CD4-positive, alpha-beta T cell (primary cell): ENCODE data around the gene MIOX. TPM values are rescaled to one million over a fixed set of nuclear protein-coding genes. Genes with fewer than 3 reads are reported as not detected.

ENCODE experiments used
- ATAC-seq: fragments of 200-7000 bp; cut with Tn5 transposase; one replicate; pipeline ENCODE4 v1.10.0; 2022; ENCODE audit warnings: mild to moderate bottlenecking; ENCODE audit not compliant: poor library complexity
- CTCF ChIA-PET: fragments of 350-600 bp; sonication (Branson Sonifier 250); formaldehyde crosslinking; loops from one replicate; lab custom pipeline; 2021; ENCODE audit warnings: antibody characterized with exemption, inconsistent platforms; lab: Charles Lee
- POLR2A ChIA-PET: fragments of 350-600 bp; sonication (Branson Sonifier 250); formaldehyde crosslinking; loops from one replicate; lab custom pipeline; 2021; ENCODE audit warnings: antibody characterized with exemption, inconsistent platforms; lab: Charles Lee
- DNase-seq, 14 experiments: peaks; one replicate each; pipeline ENCODE4 v3.0.0-alpha.2; 2013 to 2020; ENCODE audit warnings: mixed read lengths in 2 of 14
- H3K27ac ChIP-seq, 2 donors: one replicate each; pipeline versions ENCODE4 v1.5.1 to v1.7.0; 2013; ENCODE audit warnings: low read length in 2 of 2, low read depth in 1 of 2, mild to moderate bottlenecking in 1 of 2
- H3K27me3 ChIP-seq, 2 experiments: 1 replicate in 1 of 2; 2 replicates in 1 of 2; pipeline versions ENCODE4 v1.6.1 to v1.7.0; 2013; ENCODE audit warnings: low read length in 2 of 2, control low read depth in 1 of 2, mild to moderate bottlenecking in 1 of 2, moderate library complexity in 1 of 2; ENCODE audit not compliant: insufficient read depth in 2 of 2, control insufficient read depth in 1 of 2
- H3K36me3 ChIP-seq: one replicate; pipeline ENCODE4 v1.6.1; 2013; ENCODE audit warnings: low read length, control low read depth; ENCODE audit not compliant: insufficient read depth
- H3K4me1 ChIP-seq: one replicate; pipeline ENCODE4 v1.6.1; 2013; ENCODE audit warnings: low read length, control low read depth; ENCODE audit not compliant: insufficient read depth
- H3K4me3 ChIP-seq: one replicate; pipeline ENCODE4 v1.5.1; 2013; ENCODE audit warnings: mild to moderate bottlenecking, low read length, moderate library complexity
- H3K9me3 ChIP-seq, 2 experiments: 1 replicate in 1 of 2; 2 replicates in 1 of 2; pipeline versions ENCODE4 v1.6.1 to v1.7.0; 2013; ENCODE audit warnings: low read length in 2 of 2, mild to moderate bottlenecking in 2 of 2, control low read depth in 1 of 2, moderate library complexity in 1 of 2; ENCODE audit not compliant: control insufficient read depth in 1 of 2, insufficient read depth in 1 of 2
- H3K27ac Mint-ChIP-seq: one replicate; pipeline ENCODE4 v1.8.0; 2020; ENCODE audit warnings: mixed read lengths
- H3K27me3 Mint-ChIP-seq: one replicate; pipeline ENCODE4 v1.8.0; 2021; ENCODE audit warnings: mixed read lengths
- H3K36me3 Mint-ChIP-seq: one replicate; pipeline ENCODE4 v1.8.0; 2021; ENCODE audit warnings: low read depth, mixed read lengths
- H3K4me1 Mint-ChIP-seq: one replicate; pipeline ENCODE4 v1.8.0; 2021; ENCODE audit warnings: low read depth, mixed read lengths
- H3K4me3 Mint-ChIP-seq: one replicate; pipeline ENCODE4 v1.8.0; 2020; ENCODE audit warnings: mild to moderate bottlenecking, mixed read lengths
- H3K9me3 Mint-ChIP-seq: one replicate; pipeline ENCODE4 v1.8.0; 2020; ENCODE audit warnings: mixed read lengths
- CTCF ChIP-seq: fragments of 200-600 bp; IDR thresholded peaks from one replicate; pipeline ENCODE4 v1.8.0; 2022; ENCODE audit warnings: antibody characterized with exemption, mild to moderate bottlenecking
- intact Hi-C, 2 experiments: fragments of 100-400 bp; cut with DNase I in 1 of 2; cut with micrococcal nuclease in 1 of 2; formaldehyde crosslinking; loops; one replicate each; pipeline versions ENCODE4 v1.15.1 to v1.9.0; 2023 to 2025; cut with DNase I, micrococcal nuclease
- total RNA-seq, 174 experiments: library from RNA in 2 of 174; stranded (reverse) in 2 of 174; gene quantifications; one replicate each; pipeline ENCODE4 v1.2.3 and lab custom pipeline; 2021 to 2026

MIOX gene
- total RNA-seq, 2 experiments from 2014 or later, result not detected

DNA sequence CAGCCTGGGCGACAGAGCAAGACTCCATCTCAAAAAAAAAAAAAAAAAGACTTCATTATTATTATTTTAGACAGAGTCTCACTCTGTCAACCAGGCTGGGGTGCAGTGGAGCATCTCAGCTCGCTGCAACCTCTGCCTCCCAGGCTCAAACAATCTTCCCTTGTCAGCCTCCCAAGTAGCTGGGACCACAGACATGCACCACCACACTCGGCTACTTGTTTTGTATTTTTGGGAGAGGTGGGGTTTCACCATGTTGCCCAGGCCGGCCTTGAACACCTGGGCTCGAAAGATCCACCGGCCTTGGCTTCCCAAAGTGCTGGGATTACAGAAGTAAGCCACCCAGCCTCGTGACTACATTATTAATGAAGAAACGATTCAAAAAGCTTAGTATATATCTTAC, 48.5 kb downstream of the MIOX start:
- ChIA-PET CTCF (interaction anchor here (1.2 kb wide), 2 partner anchors 9 to 13 kb away, joined by 3 to 5 read pairs; partner anchors contain the start of gene SCO2), POLR2A (interaction anchor here (0.7 to 10.0 kb wide), 3 partner anchors 8 to 13 kb away, joined by 4 to 258 read pairs (median 5); partner anchors contain the start of genes KLHDC7B, SCO2 and TYMP)
- Mint-ChIP-seq H3K4me1 (peaks cover 36% of the 10 kb centered on the region), H3K27me3 (peaks cover 13% of the 10 kb centered on the region), H3K9me3 (no peaks in the 10 kb centered on the region), H3K27ac (no peak overlapping the region), H3K4me3 (no peak overlapping the region), H3K36me3 (no peaks in the 10 kb centered on the region)
- Histone ChIP-seq H3K4me1 (peaks cover 64% of the 10 kb centered on the region), H3K4me3 (no peak overlapping the region), H3K36me3 (no peaks in the 10 kb centered on the region), H3K9me3 (no peaks in the 10 kb centered on the region), H3K27ac (no peak overlapping the region), H3K27me3 (no peaks in the 10 kb centered on the region)
- TF ChIP-seq CTCF, result no peak
- intact Hi-C loops, result no loop called here
- DNase-seq (peak in 1 of 14 experiments; percentile 6), ATAC-seq (no peak)

GRCh38 chr22:50536226-50536625, 49.6 kb downstream of the MIOX start:
- Histone ChIP-seq H3K4me1 (peaks cover 62% of the 10 kb centered on the region), H3K9me3 (no peaks in the 10 kb centered on the region), H3K27me3 (no peaks in the 10 kb centered on the region), H3K4me3 (no peak overlapping the region), H3K36me3 (no peaks in the 10 kb centered on the region), H3K27ac (no peak overlapping the region)
- CTCF ChIA-PET, result interaction anchor here (1.2 kb wide), 1 partner anchor 12 kb away, joined by 3 read pairs; no protein-coding TSS in a partner anchor
- DNase-seq, result no peak
- Mint-ChIP-seq H3K9me3 (no peaks in the 10 kb centered on the region), H3K4me3 (no peak overlapping the region), H3K4me1 (peaks cover 39% of the 10 kb centered on the region), H3K27ac (peak overlapping the region; percentile 79), H3K36me3 (no peaks in the 10 kb centered on the region), H3K27me3 (peaks cover 13% of the 10 kb centered on the region)
- no peak for TF ChIP-seq CTCF
- ATAC-seq, result no peak
- POLR2A ChIA-PET, result interaction anchor here (10.0 kb wide), 1 partner anchor 9 kb away, joined by 258 read pairs; the partner anchor contains the start of genes SCO2 and TYMP
- intact Hi-C loops, result no loop called here

- Histone ChIP-seq H3K4me3 (no peak overlapping the region), H3K27me3 (no peaks in the 10 kb centered on the region), H3K36me3 (no peaks in the 10 kb centered on the region), H3K4me1 (peaks cover 51% of the 10 kb centered on the region), H3K9me3 (no peaks in the 10 kb centered on the region), H3K27ac (peak overlapping the region; percentile 92 to 99)
- intact Hi-C loops, result no loop called here
- ATAC-seq, result no peak
- H3K4me1 Mint-ChIP-seq, result peaks cover 43% of the 10 kb centered on the region
- H3K9me3 Mint-ChIP-seq, result no peaks in the 10 kb centered on the region
- H3K27ac Mint-ChIP-seq, result peak overlapping the region; percentile 99
- DNase-seq, result no peak
- H3K36me3 Mint-ChIP-seq, result no peaks in the 10 kb centered on the region
- TF ChIP-seq CTCF, result no peak
- H3K27me3 Mint-ChIP-seq, result peaks cover 9% of the 10 kb centered on the region
- POLR2A ChIA-PET, result interaction anchor here (3.6 to 10.0 kb wide), 3 partner anchors 11 to 29 kb away, joined by 52 to 258 read pairs (median 87); partner anchors contain the start of genes LMF2, NCAPH2, SCO2 and TYMP
- CTCF ChIA-PET, result interaction anchor here (1.3 to 2.0 kb wide), 2 partner anchors 11 to 12 kb away, joined by 4 to 12 read pairs; partner anchors contain the start of gene SCO2
- H3K4me3 Mint-ChIP-seq, result no peak overlapping the region
These were observed 51.1 kb downstream of the MIOX start for GRCh38 chr22:50537765-50538164.

Other genes starting within 250 kb of the MIOX start
- gene TUBGCP6, start 241.8 kb upstream of the MIOX start, total RNA-seq, result 100 to 1,000 TPM; 124 to 126 TPM
- gene HDAC10, start 235.6 kb upstream of the MIOX start, total RNA-seq, result 10 to 100 TPM; 87.3 to 88.7 TPM
- 1 to 10 TPM; 1.2 to 1.3 TPM for gene MAPK12, start 225.2 kb upstream of the MIOX start, total RNA-seq
- gene MAPK11, start 216.5 kb upstream of the MIOX start, total RNA-seq, result 1 to 10 TPM; 4.2 to 4.9 TPM
- 1 to 10 TPM; 2.8 to 3.9 TPM for gene PLXNB2, start 179.2 kb upstream of the MIOX start, total RNA-seq
- 1 to 10 TPM; 1.8 to 1.9 TPM for gene DENND6B, start 159.8 kb upstream of the MIOX start, total RNA-seq
- gene PPP6R2, start 143.5 kb upstream of the MIOX start, total RNA-seq, result 10 to 100 TPM; 47.1 to 48.0 TPM
- 100 to 1,000 TPM; 220 to 227 TPM for gene SBF1, start 11.8 kb upstream of the MIOX start, total RNA-seq
- 1 to 10 TPM; 1.1 to 1.6 TPM for gene ADM2, start 5.3 kb upstream of the MIOX start, total RNA-seq
- 100 to 1,000 TPM; 107 to 114 TPM for gene LMF2, start 20.8 kb downstream of the MIOX start, total RNA-seq
- 100 to 1,000 TPM; 184 to 185 TPM for gene NCAPH2, start 21.4 kb downstream of the MIOX start, total RNA-seq
- gene SCO2, start 38.7 kb downstream of the MIOX start, total RNA-seq, result 1 to 10 TPM in 1 of 2 experiments, under 1 TPM in 1; 0.61 to 5.6 TPM
- 10 to 100 TPM in 1 of 2 experiments, 1 to 10 TPM in 1; 9.9 to 10.0 TPM for gene TYMP, start 43.2 kb downstream of the MIOX start, total RNA-seq
- 1 to 10 TPM; 2.3 TPM for gene KLHDC7B, start 59.0 kb downstream of the MIOX start, total RNA-seq
- not detected for gene SYCE3, start 76.1 kb downstream of the MIOX start, total RNA-seq
- 10 to 100 TPM; 59.1 to 68.3 TPM for gene CPT1B, start 91.6 kb downstream of the MIOX start, total RNA-seq
- gene CHKB, start 96.0 kb downstream of the MIOX start, total RNA-seq, result 100 to 1,000 TPM; 152 to 156 TPM
- under 1 TPM; 0.31 to 0.52 TPM for gene MAPK8IP2, start 113.9 kb downstream of the MIOX start, total RNA-seq
- gene ARSA, start 141.3 kb downstream of the MIOX start, total RNA-seq, result 10 to 100 TPM; 52.3 to 54.4 TPM
- gene SHANK3, start 186.0 kb downstream of the MIOX start, total RNA-seq, result not detected